ENCODE measurements around the gene FBXW5. TPM values are rescaled to one million over a fixed set of nuclear protein-coding genes. Genes with fewer than 3 reads are reported as not detected.

Gene FBXW5
- total RNA-seq, 1 donor: 104 TPM

- H3K4me3 ChIP-seq (ENCODE audit: low read depth, low read length): no peak overlapping the region
- DNase-seq (ENCODE audit: low read depth): no peak
- TF ChIP-seq CTCF (IDR thresholded peaks at IDR 0.05; ENCODE audit: insufficient read depth, low read depth, low read length): no peak
Observed at GRCh38 chr9:136922540-136922939, 22.0 kb downstream of the FBXW5 start.

- TF ChIP-seq CTCF (IDR thresholded peaks at IDR 0.05; ENCODE audit: insufficient read depth, low read depth, low read length): no peak
- DNase-seq (ENCODE audit: low read depth): no peak
- no peak overlapping the region for H3K4me3 ChIP-seq (ENCODE audit: low read depth, low read length)
Observed at GRCh38 chr9:136921718-136922117, 22.8 kb downstream of the FBXW5 start.

GRCh38 chr9:136921307-136921706 lies 23.2 kb downstream of the FBXW5 start:
- no peak overlapping the region for H3K4me3 ChIP-seq (ENCODE audit: low read depth, low read length)
- DNase-seq (ENCODE audit: low read depth): no peak
- no peak for TF ChIP-seq CTCF (IDR thresholded peaks at IDR 0.05; ENCODE audit: insufficient read depth, low read depth, low read length)

GRCh38 chr9:136920734-136921231 lies 23.8 kb downstream of the FBXW5 start:
- no peak for DNase-seq (ENCODE audit: low read depth)
- no peak overlapping the region for H3K4me3 ChIP-seq (ENCODE audit: low read depth, low read length)
- no peak for TF ChIP-seq CTCF (IDR thresholded peaks at IDR 0.05; ENCODE audit: insufficient read depth, low read depth, low read length)

- no peak for TF ChIP-seq CTCF (IDR thresholded peaks at IDR 0.05; ENCODE audit: insufficient read depth, low read depth, low read length)
- no peak overlapping the region for H3K4me3 ChIP-seq (ENCODE audit: low read depth, low read length)
- DNase-seq (ENCODE audit: low read depth): no peak
Observed at GRCh38 chr9:136920069-136920468, 24.5 kb downstream of the FBXW5 start.

- DNase-seq (ENCODE audit: low read depth): no peak
- TF ChIP-seq CTCF (IDR thresholded peaks at IDR 0.05; ENCODE audit: insufficient read depth, low read depth, low read length): no peak
- no peak overlapping the region for H3K4me3 ChIP-seq (ENCODE audit: low read depth, low read length)
Observed at GRCh38 chr9:136917902-136918301, 26.6 kb downstream of the FBXW5 start.
